HUES6 (cell line): ENCODE results near the gene GRM4.

Source experiments
- H3K27ac ChIP-seq: 2 replicates; pipeline ENCODE4 v1.7.0; 2013; ENCODE audit warnings: low read depth, mild to moderate bottlenecking, low read length, inconsistent platforms
- H3K27me3 ChIP-seq: 2 replicates; pipeline ENCODE4 v1.6.1; 2013; ENCODE audit warnings: low read length; ENCODE audit not compliant: control insufficient read depth, insufficient read depth
- H3K36me3 ChIP-seq: 2 replicates; pipeline ENCODE4 v1.6.1; 2013; ENCODE audit warnings: low read length; ENCODE audit not compliant: control insufficient read depth, insufficient read depth
- H3K4me1 ChIP-seq: 2 replicates; pipeline ENCODE4 v1.6.1; 2013; ENCODE audit warnings: low read length; ENCODE audit not compliant: control insufficient read depth, insufficient read depth
- H3K4me3 ChIP-seq: 2 replicates; pipeline ENCODE4 v1.5.1; 2013; ENCODE audit warnings: low read depth, low read length
- H3K9ac ChIP-seq: one replicate; pipeline ENCODE4 v1.6.1; 2013; ENCODE audit warnings: mild to moderate bottlenecking, low read length
- H3K9me3 ChIP-seq: 2 replicates; pipeline ENCODE4 v1.6.1; 2013; ENCODE audit warnings: low read depth, low read length; ENCODE audit not compliant: control insufficient read depth, insufficient read depth

Gene GRM4

DNA sequence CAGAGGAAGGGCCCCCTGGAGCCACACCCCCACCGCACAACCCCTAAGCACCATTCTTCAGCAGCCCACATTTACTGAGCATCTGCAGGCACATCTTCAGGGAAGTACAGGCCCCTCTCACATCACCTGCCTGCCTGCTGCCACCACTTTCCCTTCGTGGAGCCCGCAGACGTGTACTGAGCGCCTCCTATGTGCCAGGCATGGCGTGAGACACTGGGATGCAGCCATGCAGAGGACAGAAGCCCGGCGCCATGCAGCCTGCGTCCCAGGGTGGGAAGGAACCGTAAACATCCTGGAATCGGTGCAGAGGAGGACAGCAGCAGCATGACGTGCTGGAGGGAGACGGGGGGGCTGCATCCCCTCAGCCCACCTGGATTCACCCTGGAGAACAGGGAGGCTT, 78.1 kb downstream of the GRM4 start:
- no peak overlapping the region for H3K9ac ChIP-seq
- H3K9me3 ChIP-seq: no peaks in the 10 kb centered on the region; the same call in 1 of the 2 replicates
- H3K4me1 ChIP-seq: peaks cover 7% of the 10 kb centered on the region; the same call in 1 of the 2 replicates
- H3K27ac ChIP-seq: no peak overlapping the region
- no peak overlapping the region for H3K4me3 ChIP-seq
- no peaks in the 10 kb centered on the region for H3K27me3 ChIP-seq
- H3K36me3 ChIP-seq: no peaks in the 10 kb centered on the region

DNA sequence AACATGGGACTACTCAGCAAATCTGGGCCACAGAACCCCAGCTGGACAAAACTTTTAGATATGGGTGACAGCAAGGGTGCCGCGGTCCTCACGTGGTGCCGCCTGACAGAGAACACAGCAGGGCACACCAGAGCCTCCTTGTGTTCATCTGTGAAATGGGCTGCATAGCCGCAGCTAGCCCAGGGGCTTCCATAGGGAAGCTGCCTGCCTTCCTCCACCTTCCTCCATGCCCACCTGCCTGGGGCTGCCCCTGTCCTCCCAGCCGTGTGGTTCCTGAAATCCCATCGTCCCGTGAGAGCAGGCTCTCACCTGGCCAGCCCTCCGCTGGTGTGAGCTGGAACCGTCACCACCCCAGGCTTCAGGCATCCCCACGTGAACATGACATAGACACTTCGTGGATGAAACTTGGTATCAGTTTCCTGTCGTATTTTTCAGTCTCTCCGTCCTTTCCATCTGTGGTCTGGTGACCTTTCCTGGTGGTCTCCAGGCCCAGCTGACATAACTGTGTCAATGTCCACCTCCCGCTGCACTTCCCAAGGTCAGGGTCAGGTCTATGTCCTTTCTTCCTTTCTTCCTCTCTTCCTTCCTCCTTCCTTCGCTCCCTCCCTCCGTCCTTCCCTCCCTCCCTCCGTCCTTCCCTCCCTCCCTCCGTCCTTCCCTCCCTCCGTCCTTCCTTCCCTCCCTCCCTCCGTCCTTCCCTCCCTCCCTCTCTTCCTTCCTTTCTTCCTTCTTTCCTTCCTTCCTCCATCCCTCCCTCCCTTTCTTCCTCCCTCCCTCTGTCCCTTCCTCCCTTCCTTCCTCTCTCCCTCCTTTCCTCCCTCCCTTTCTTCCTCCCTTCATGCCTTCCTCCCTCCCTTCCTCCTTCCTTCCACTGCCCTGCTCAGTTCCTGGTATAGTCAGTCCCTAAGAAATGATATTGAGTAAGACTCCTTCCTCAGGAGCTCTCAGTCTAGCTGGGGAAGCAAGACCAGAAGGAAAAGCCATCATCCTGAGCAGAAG, 78.8 kb downstream of the GRM4 start:
- no peaks in the 10 kb centered on the region for H3K27me3 ChIP-seq
- H3K4me1 ChIP-seq: peaks cover 7% of the 10 kb centered on the region; the same call in 1 of the 2 replicates
- no peaks in the 10 kb centered on the region; the same call in 1 of the 2 replicates for H3K9me3 ChIP-seq
- H3K27ac ChIP-seq: no peak overlapping the region
- no peak overlapping the region for H3K4me3 ChIP-seq
- no peaks in the 10 kb centered on the region for H3K36me3 ChIP-seq
- H3K9ac ChIP-seq: no peak overlapping the region

DNA sequence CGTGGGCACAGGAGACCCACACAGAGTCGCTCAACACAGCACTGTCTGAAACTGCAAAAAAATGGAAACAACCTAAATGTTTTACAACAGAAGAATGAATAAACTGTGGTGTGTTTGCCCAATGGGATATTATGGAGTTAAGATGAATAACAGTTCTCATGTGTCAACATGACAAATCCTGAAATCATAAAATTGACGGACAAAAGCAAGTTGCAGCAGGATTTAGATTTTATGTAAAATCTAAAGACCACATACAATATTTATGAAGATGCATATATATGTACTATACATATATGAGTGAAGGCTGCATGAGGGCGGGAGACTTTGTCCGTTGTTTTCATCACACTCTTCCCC, 79.7 kb downstream of the GRM4 start:
- Histone ChIP-seq H3K36me3 (no peaks in the 10 kb centered on the region; the same call in 1 of the 2 replicates), H3K9ac (no peak overlapping the region), H3K9me3 (no peaks in the 10 kb centered on the region), H3K4me3 (no peak overlapping the region), H3K27me3 (no peaks in the 10 kb centered on the region), H3K27ac (no peak overlapping the region), H3K4me1 (peaks cover 7% of the 10 kb centered on the region; the same call in 1 of the 2 replicates)

DNA sequence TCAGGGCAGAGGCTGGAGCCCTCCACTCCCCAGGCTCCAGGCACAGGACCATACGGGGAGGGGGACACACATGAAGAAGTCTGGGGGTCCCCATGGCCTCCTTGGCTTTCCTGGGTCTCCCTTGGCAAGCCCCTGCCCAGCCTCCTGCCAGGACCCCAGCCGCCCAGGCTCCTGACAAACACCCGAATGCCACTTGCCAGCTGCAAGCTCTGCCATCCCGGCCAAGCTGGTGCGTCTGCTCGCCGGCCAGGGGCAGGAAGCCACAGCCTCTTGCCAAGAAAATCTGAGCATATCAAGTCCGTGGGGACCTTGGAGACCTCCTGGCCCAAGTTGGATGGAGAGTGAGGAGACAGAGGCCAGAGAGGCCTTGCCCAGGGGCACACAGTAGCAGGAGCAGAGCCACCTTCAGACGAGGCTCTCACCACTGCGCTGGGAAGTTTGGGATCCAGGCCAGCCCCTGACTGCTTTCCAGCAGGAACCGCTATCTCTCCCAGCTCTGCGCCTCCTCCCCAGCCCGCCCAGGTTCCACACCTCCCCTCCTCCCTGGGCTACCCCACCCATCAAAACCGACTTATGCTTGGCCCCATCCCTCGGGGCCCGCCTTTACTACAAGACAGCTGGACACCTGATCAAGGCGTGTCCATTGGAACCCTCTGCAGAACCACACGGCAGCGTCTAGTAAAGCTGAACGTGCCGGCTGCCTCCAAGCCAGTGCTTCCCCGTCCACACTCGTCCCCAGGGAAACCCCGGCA, 80.2 kb downstream of the GRM4 start:
- H3K27me3 ChIP-seq: no peaks in the 10 kb centered on the region
- no peak overlapping the region for H3K4me3 ChIP-seq
- no peaks in the 10 kb centered on the region; the same call in 1 of the 2 replicates for H3K36me3 ChIP-seq
- no peak overlapping the region for H3K9ac ChIP-seq
- H3K9me3 ChIP-seq: no peaks in the 10 kb centered on the region
- no peak overlapping the region for H3K27ac ChIP-seq
- H3K4me1 ChIP-seq: peaks cover 7% of the 10 kb centered on the region; the same call in 1 of the 2 replicates

DNA sequence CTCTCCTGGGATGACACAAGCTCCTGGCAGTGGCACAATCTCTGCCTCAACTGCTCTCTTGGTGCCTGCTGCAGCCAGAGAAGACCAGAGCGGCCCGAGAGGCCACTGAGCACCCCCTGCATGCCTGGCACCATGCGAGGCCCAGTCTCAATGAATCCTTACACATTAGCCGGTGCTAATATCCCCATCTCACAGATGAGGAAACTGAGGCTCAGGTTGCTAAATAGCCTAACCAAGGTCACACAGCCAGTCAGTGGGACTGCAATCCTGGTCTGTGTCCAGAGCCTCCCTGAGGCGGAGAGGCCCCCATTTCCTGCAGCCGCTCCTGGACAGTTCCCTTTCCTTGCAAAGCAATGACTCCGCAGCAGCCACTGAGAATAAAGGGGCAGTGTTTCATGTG, 81.2 kb downstream of the GRM4 start:
- Histone ChIP-seq H3K27me3 (no peaks in the 10 kb centered on the region), H3K9me3 (no peaks in the 10 kb centered on the region), H3K36me3 (no peaks in the 10 kb centered on the region; the same call in 1 of the 2 replicates), H3K4me1 (peaks cover 7% of the 10 kb centered on the region; the same call in 1 of the 2 replicates), H3K4me3 (no peak overlapping the region), H3K9ac (no peak overlapping the region), H3K27ac (no peak overlapping the region)

DNA sequence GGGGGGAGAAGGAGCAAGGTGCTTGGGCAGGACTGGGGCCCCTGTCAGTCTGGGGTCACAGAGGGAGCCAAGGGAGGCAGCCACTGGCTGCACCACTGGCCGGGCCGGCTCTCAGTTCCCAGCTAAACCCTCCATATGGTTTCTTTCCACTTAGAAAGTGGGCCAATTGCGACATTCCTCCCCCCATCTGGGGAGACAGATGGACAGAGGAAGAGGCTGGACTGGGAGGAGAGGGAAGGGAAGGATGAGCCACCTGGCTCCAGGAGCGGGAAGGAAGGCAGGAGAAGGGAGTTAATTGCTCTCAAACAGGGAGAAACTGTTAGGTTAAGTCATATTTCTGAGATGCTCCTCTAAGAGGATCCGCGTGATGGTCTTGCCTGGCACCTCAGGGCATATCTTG, 82.2 kb downstream of the GRM4 start:
- H3K27me3 ChIP-seq: no peaks in the 10 kb centered on the region
- H3K9me3 ChIP-seq: no peaks in the 10 kb centered on the region
- H3K27ac ChIP-seq: no peak overlapping the region
- H3K4me3 ChIP-seq: no peak overlapping the region
- H3K9ac ChIP-seq: no peak overlapping the region
- no peaks in the 10 kb centered on the region; the same call in 1 of the 2 replicates for H3K36me3 ChIP-seq
- H3K4me1 ChIP-seq: peaks cover 7% of the 10 kb centered on the region; the same call in 1 of the 2 replicates

DNA sequence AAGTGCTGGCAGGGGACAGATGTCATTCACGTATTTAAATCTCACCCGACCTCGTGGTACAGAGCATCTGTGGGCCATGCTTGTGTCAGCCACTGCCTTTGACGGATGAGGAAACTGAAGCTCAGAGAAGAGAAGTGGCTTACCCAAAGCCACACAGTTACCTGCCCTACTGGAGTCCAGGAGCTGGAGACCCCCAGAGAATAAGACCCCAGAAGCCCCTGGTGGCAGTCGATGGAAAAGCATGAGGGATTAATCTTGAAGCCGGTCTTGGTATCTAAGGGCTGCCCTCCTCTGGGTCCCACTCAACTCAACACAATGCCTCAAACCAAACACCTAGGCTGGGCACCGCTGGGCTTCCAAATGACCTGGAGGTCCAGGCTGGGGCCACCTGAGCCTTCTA, 83.1 kb downstream of the GRM4 start:
- no peaks in the 10 kb centered on the region; the same call in 1 of the 2 replicates for H3K36me3 ChIP-seq
- H3K9ac ChIP-seq: no peak overlapping the region
- no peaks in the 10 kb centered on the region for H3K27me3 ChIP-seq
- H3K27ac ChIP-seq: no peak overlapping the region
- no peaks in the 10 kb centered on the region for H3K4me1 ChIP-seq
- H3K9me3 ChIP-seq: no peaks in the 10 kb centered on the region
- no peak overlapping the region for H3K4me3 ChIP-seq

DNA sequence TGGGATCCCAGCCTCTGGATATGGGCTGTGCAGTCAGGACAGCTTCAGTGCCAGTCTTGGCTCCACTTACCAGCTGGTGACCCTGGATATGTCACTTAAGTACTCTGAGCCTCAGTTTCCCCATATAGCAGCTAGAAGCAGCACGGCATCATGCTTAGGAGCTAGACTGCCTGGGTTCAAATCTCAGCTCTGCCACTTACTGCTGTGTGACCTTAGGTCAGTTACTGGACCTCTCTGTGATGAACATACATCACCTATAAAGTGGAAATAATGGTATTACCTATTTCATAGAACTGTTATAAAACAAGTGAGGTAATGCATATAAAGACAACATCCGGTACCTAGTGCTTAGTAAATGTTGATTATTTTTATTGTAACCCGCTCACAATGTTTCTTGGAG, 83.7 kb downstream of the GRM4 start:
- H3K27me3 ChIP-seq: no peaks in the 10 kb centered on the region
- no peak overlapping the region for H3K27ac ChIP-seq
- peaks cover under 1% of the 10 kb centered on the region; the same call in 1 of the 2 replicates for H3K4me1 ChIP-seq
- H3K9ac ChIP-seq: no peak overlapping the region
- H3K36me3 ChIP-seq: no peaks in the 10 kb centered on the region; the same call in 1 of the 2 replicates
- no peak overlapping the region for H3K4me3 ChIP-seq
- H3K9me3 ChIP-seq: no peaks in the 10 kb centered on the region

DNA sequence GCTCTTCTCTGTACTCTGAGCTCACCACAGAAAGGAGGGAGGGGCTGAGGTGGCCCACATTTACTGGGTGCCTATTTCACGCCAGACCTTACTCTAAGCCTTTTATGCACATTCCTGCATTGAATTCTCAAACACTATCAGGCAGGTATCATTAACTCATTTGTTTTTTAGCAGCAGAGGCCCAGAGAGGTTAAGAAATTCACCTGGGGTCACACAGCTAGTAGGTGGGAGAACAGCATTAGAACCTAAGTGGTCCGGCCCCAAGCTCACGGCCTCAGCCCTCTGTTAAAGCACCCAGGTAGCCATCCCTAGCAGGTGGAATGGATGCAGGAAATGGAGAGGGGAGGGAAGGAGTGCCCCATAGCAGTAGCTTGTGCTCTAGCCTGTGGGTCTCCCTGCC, 84.5 kb downstream of the GRM4 start:
- peaks cover 6% of the 10 kb centered on the region; the same call in 1 of the 2 replicates for H3K4me1 ChIP-seq
- no peaks in the 10 kb centered on the region for H3K27me3 ChIP-seq
- no peak overlapping the region for H3K27ac ChIP-seq
- H3K4me3 ChIP-seq: no peak overlapping the region
- no peak overlapping the region for H3K9ac ChIP-seq
- H3K36me3 ChIP-seq: no peaks in the 10 kb centered on the region; the same call in 1 of the 2 replicates
- H3K9me3 ChIP-seq: no peaks in the 10 kb centered on the region

DNA sequence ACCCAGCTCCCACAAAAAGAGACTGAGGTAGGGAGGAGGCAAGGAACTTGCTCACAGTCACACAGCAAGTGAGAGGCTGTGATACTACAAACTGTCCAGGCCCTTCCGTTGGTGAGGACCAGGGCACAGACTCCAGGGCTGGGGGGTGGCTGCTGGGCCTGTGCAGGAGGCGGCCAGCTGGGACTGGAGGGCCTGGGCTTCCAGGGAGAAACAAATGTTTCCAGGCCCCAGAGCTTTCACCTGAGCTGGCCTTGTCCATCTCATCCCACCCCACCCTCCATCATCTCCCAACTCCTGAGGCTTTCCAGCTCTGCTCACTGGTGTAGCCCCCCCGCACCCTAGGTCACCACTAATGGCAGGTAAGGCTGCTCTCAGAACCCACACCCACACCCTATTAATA, 86.0 kb downstream of the GRM4 start:
- no peak overlapping the region for H3K9ac ChIP-seq
- H3K27me3 ChIP-seq: no peaks in the 10 kb centered on the region
- no peak overlapping the region for H3K4me3 ChIP-seq
- no peak overlapping the region for H3K27ac ChIP-seq
- H3K36me3 ChIP-seq: no peaks in the 10 kb centered on the region; the same call in 1 of the 2 replicates
- H3K4me1 ChIP-seq: peaks cover 17% of the 10 kb centered on the region
- no peaks in the 10 kb centered on the region for H3K9me3 ChIP-seq
